ENCODE results near the gene FPR2. TPM values are rescaled to one million over a fixed set of nuclear protein-coding genes. Genes with fewer than 3 reads are reported as not detected.
"Not testable (repeated sequence)": the region's sequence is repeated elsewhere in the genome, so short reads cannot be mapped to it uniquely, and the experiment has no call there.

The FPR2 gene
- total and polyA plus RNA-seq, 4 donors, result 0.18 to 3.9 (median 2.6) TPM

GRCh38 chr19:51776561-51776960 is 15.6 kb downstream of the FPR2 start:
- H3K27me3 ChIP-seq (ENCODE audit: control insufficient read depth in 1 of 2, insufficient read depth in 2 of 2, low read length in 1 of 2); intact Hi-C loops (cut with DNase I); DNase-seq; ATAC-seq (ENCODE audit: low FRiP score); H3K36me3 ChIP-seq (ENCODE audit: control insufficient read depth in 1 of 2, insufficient read depth in 2 of 2, low read length in 1 of 2); H3K27ac ChIP-seq (ENCODE audit: low read depth in 1 of 2, low read length in 2 of 2); H3K4me1 ChIP-seq (ENCODE audit: control insufficient read depth in 1 of 2, insufficient read depth in 2 of 2, low read length in 2 of 2); H3K4me3 ChIP-seq (ENCODE audit: low read length in 2 of 2); H3K9me3 ChIP-seq (ENCODE audit: control insufficient read depth, low read length): not testable (repeated sequence)
- WGBS, 2 donors, result 90 to 96% methylated on average over 1 of the region's 1 CpG

GRCh38 chr19:51777570-51778462 is 16.8 kb downstream of the FPR2 start:
- no peaks in the 10 kb centered on the region for H3K27me3 ChIP-seq (ENCODE audit: control insufficient read depth in 1 of 2, insufficient read depth in 2 of 2, low read length in 1 of 2)
- ATAC-seq (ENCODE audit: low FRiP score), result peak; percentile 85

GRCh38 chr19:51779181-51779580 is 18.2 kb downstream of the FPR2 start:
- 74 to 85% methylated on average over 1 of the region's 1 CpG for WGBS, 2 donors
- ATAC-seq (ENCODE audit: low FRiP score) (no peak), DNase-seq (no peak)
- intact Hi-C loops (cut with DNase I), result loop anchor here in 1 of 2 donors (2.0 kb wide), 1 partner anchor 306 kb away; no protein-coding TSS in a partner anchor
- Histone ChIP-seq H3K27me3 (ENCODE audit: control insufficient read depth in 1 of 2, insufficient read depth in 2 of 2, low read length in 1 of 2) (no peaks in the 10 kb centered on the region), H3K27ac (ENCODE audit: low read depth in 1 of 2, low read length in 2 of 2) (no peak overlapping the region), H3K36me3 (ENCODE audit: control insufficient read depth in 1 of 2, insufficient read depth in 2 of 2, low read length in 1 of 2) (no peaks in the 10 kb centered on the region), H3K4me1 (ENCODE audit: control insufficient read depth in 1 of 2, insufficient read depth in 2 of 2, low read length in 2 of 2) (no peaks in the 10 kb centered on the region), H3K4me3 (ENCODE audit: low read length in 2 of 2) (no peak overlapping the region), H3K9me3 (ENCODE audit: control insufficient read depth, low read length) (no peaks in the 10 kb centered on the region)

More at GRCh38 chr19:51777570-51778462, 16.8 kb downstream of the FPR2 start:
- Histone ChIP-seq H3K27ac (ENCODE audit: low read depth in 1 of 2, low read length in 2 of 2) (no peak overlapping the region), H3K9me3 (ENCODE audit: control insufficient read depth, low read length) (no peaks in the 10 kb centered on the region), H3K4me1 (ENCODE audit: control insufficient read depth in 1 of 2, insufficient read depth in 2 of 2, low read length in 2 of 2) (no peaks in the 10 kb centered on the region), H3K36me3 (ENCODE audit: control insufficient read depth in 1 of 2, insufficient read depth in 2 of 2, low read length in 1 of 2) (no peaks in the 10 kb centered on the region), H3K4me3 (ENCODE audit: low read length in 2 of 2) (no peak overlapping the region)
- intact Hi-C loops (cut with DNase I), result loop anchor here in 1 of 2 donors (2.0 kb wide), 1 partner anchor 305 kb away; no protein-coding TSS in a partner anchor
- peak; percentile 77 to 80 for DNase-seq
- 27 to 29% methylated on average over 23 of the region's 23 CpGs for WGBS, 2 donors

- intact Hi-C loops (cut with DNase I), result loop anchor here in 1 of 2 donors (2.0 kb wide), 1 partner anchor 307 kb away; no protein-coding TSS in a partner anchor
- WGBS, 2 donors, result 61 to 68% methylated on average over 2 of the region's 2 CpGs
- Histone ChIP-seq H3K9me3 (ENCODE audit: control insufficient read depth, low read length) (no peaks in the 10 kb centered on the region), H3K27me3 (ENCODE audit: control insufficient read depth in 1 of 2, insufficient read depth in 2 of 2, low read length in 1 of 2) (no peaks in the 10 kb centered on the region), H3K36me3 (ENCODE audit: control insufficient read depth in 1 of 2, insufficient read depth in 2 of 2, low read length in 1 of 2) (no peaks in the 10 kb centered on the region), H3K27ac (ENCODE audit: low read depth in 1 of 2, low read length in 2 of 2) (no peak overlapping the region), H3K4me1 (ENCODE audit: control insufficient read depth in 1 of 2, insufficient read depth in 2 of 2, low read length in 2 of 2) (no peaks in the 10 kb centered on the region), H3K4me3 (ENCODE audit: low read length in 2 of 2) (no peak overlapping the region)
- ATAC-seq (ENCODE audit: low FRiP score), result no peak
- DNase-seq, result no peak
Observed at GRCh38 chr19:51779703-51780102, 18.7 kb downstream of the FPR2 start.

- H3K27ac ChIP-seq (ENCODE audit: low read depth in 1 of 2, low read length in 2 of 2), result no peak overlapping the region
- DNase-seq, result no peak
- no peaks in the 10 kb centered on the region for H3K36me3 ChIP-seq (ENCODE audit: control insufficient read depth in 1 of 2, insufficient read depth in 2 of 2, low read length in 1 of 2)
- no peaks in the 10 kb centered on the region for H3K4me1 ChIP-seq (ENCODE audit: control insufficient read depth in 1 of 2, insufficient read depth in 2 of 2, low read length in 2 of 2)
- H3K4me3 ChIP-seq (ENCODE audit: low read length in 2 of 2), result no peak overlapping the region
- 47 to 58% methylated on average over 2 of the region's 2 CpGs for WGBS, 2 donors
- H3K27me3 ChIP-seq (ENCODE audit: control insufficient read depth in 1 of 2, insufficient read depth in 2 of 2, low read length in 1 of 2), result no peaks in the 10 kb centered on the region
- ATAC-seq (ENCODE audit: low FRiP score), result no peak
- intact Hi-C loops (cut with DNase I), result no loop called here
- no peaks in the 10 kb centered on the region for H3K9me3 ChIP-seq (ENCODE audit: control insufficient read depth, low read length)
Observed at GRCh38 chr19:51780270-51780669, 19.3 kb downstream of the FPR2 start.

- ATAC-seq (ENCODE audit: low FRiP score) (no peak), DNase-seq (no peak)
- intact Hi-C loops (cut with DNase I), result no loop called here
- H3K9me3 ChIP-seq (ENCODE audit: control insufficient read depth, low read length), result no peaks in the 10 kb centered on the region
- H3K4me1 ChIP-seq (ENCODE audit: control insufficient read depth in 1 of 2, insufficient read depth in 2 of 2, low read length in 2 of 2), result no peaks in the 10 kb centered on the region
- H3K27ac ChIP-seq (ENCODE audit: low read depth in 1 of 2, low read length in 2 of 2), result no peak overlapping the region
- no peaks in the 10 kb centered on the region for H3K27me3 ChIP-seq (ENCODE audit: control insufficient read depth in 1 of 2, insufficient read depth in 2 of 2, low read length in 1 of 2)
- no peak overlapping the region for H3K4me3 ChIP-seq (ENCODE audit: low read length in 2 of 2)
- H3K36me3 ChIP-seq (ENCODE audit: control insufficient read depth in 1 of 2, insufficient read depth in 2 of 2, low read length in 1 of 2), result no peaks in the 10 kb centered on the region
- WGBS, 2 donors, result 52 to 60% methylated on average over 3 of the region's 3 CpGs
Observed at GRCh38 chr19:51781999-51782398, 21.0 kb downstream of the FPR2 start.

GRCh38 chr19:51783372-51783771 is 22.4 kb downstream of the FPR2 start:
- H3K36me3 ChIP-seq (ENCODE audit: control insufficient read depth in 1 of 2, insufficient read depth in 2 of 2, low read length in 1 of 2), result no peaks in the 10 kb centered on the region
- no peak overlapping the region for H3K27ac ChIP-seq (ENCODE audit: low read depth in 1 of 2, low read length in 2 of 2)
- no peaks in the 10 kb centered on the region for H3K9me3 ChIP-seq (ENCODE audit: control insufficient read depth, low read length)
- intact Hi-C loops (cut with DNase I), result no loop called here
- 28 to 45% methylated on average over 3 of the region's 3 CpGs for WGBS, 2 donors
- no peaks in the 10 kb centered on the region for H3K4me1 ChIP-seq (ENCODE audit: control insufficient read depth in 1 of 2, insufficient read depth in 2 of 2, low read length in 2 of 2)
- no peak for ATAC-seq (ENCODE audit: low FRiP score)
- no peaks in the 10 kb centered on the region for H3K27me3 ChIP-seq (ENCODE audit: control insufficient read depth in 1 of 2, insufficient read depth in 2 of 2, low read length in 1 of 2)
- no peak overlapping the region for H3K4me3 ChIP-seq (ENCODE audit: low read length in 2 of 2)
- no peak for DNase-seq

GRCh38 chr19:51784109-51784785 is 23.3 kb downstream of the FPR2 start:
- no peaks in the 10 kb centered on the region for H3K27me3 ChIP-seq (ENCODE audit: control insufficient read depth in 1 of 2, insufficient read depth in 2 of 2, low read length in 1 of 2)
- H3K27ac ChIP-seq (ENCODE audit: low read depth in 1 of 2, low read length in 2 of 2), result no peak overlapping the region

More at GRCh38 chr19:51784109-51784785, 23.3 kb downstream of the FPR2 start:
- Histone ChIP-seq H3K9me3 (ENCODE audit: control insufficient read depth, low read length) (no peaks in the 10 kb centered on the region), H3K4me1 (ENCODE audit: control insufficient read depth in 1 of 2, insufficient read depth in 2 of 2, low read length in 2 of 2) (no peaks in the 10 kb centered on the region), H3K36me3 (ENCODE audit: control insufficient read depth in 1 of 2, insufficient read depth in 2 of 2, low read length in 1 of 2) (no peaks in the 10 kb centered on the region), H3K4me3 (ENCODE audit: low read length in 2 of 2) (no peak overlapping the region)
- 56 to 60% methylated on average over 6 of the region's 6 CpGs for WGBS, 2 donors
- ATAC-seq (ENCODE audit: low FRiP score), result no peak
- no peak for DNase-seq
- intact Hi-C loops (cut with DNase I), result no loop called here

Measured in aorta (tissue), 5 donors.